ENCODE measurements around the gene PHLPP1.
"Not testable (repeated sequence)": the region's sequence is repeated elsewhere in the genome, so short reads cannot be mapped to it uniquely, and the experiment has no call there.

Gene PHLPP1

DNA sequence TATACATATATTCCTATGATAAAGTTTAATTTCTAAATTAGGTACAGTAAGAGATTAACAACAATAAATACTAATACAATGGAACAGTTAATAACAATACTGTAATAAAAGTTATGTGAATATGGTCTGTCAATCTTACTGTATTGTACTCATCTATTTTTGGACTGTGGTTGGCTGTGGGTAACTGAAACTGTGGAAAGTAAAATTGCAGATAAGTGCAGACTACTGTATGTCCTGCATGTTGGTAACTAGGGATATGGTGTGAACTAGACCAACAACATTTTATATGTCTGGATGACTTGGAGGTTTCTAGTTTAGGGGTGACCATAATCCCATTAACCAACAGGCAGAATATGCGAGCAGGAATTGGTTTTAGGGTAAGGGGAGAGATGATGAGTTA lies 23.3 kb downstream of the PHLPP1 start:
- no peak for DNase-seq (ENCODE audit: low read depth, low spot score)
- no peak overlapping the region for H3K4me3 ChIP-seq (ENCODE audit: low read length)

DNA sequence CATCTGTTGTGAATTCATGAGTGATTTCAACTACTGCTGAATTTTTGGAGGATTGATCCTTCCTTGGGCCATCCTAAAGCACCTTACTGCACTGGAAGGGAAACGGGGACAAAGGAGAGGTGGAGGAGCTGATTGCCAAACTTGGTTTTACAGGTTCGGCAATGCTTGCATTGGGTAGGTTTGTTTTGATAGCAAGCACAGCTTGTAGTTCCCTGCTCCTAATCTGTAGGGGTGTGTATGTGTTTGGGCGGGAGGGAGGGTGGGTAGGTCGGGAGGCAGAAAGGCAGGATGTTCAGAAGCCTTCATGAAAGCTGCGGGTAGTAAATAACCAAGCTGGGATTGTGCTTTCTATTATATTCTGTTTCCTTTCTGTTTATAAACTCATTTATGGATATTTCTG lies 24.6 kb downstream of the PHLPP1 start:
- no peak for DNase-seq (ENCODE audit: low read depth, low spot score)
- no peak overlapping the region for H3K4me3 ChIP-seq (ENCODE audit: low read length)

DNA sequence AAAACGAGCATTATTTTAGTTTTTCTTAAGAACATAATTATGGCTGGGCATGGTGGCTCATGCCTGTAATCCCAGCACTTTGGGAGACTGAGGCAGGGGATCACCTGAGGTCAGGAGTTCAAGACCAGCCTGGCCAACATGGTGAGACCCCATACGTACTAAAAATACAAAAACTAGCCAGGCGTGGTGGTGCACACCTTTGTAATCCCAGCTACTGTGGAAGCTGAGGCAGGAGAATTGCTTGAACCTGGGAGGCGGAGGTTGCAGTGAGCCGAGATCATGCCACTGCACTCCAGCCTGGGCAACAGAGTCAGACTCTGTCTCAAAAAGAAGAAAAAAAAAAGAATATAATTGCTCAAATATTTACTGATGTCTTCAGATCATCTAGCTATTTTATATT lies 25.3 kb downstream of the PHLPP1 start:
- H3K4me3 ChIP-seq (ENCODE audit: low read length); DNase-seq (ENCODE audit: low read depth, low spot score): not testable (repeated sequence)

DNA sequence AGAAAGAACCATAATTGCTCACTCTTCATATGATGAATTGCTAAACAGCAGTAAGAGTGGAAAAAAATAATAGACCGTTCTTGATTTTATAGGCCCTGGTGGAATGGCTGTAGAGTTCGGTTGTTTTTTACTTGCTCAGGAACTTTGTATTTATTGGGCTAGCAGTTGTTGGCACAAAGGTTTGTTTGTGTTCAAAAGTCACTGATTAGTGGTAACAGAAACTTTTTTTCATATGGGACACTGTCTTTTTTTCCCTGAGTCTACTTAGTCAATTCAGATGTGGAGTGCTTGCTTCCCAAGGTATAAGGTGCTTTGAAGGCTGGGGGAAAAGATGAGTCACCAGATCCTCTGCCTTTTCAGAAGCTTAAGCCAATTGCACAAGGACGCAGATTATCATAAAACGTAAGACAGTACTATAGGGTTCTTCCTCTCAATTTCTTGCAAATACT lies 25.8 kb downstream of the PHLPP1 start:
- DNase-seq (ENCODE audit: low read depth, low spot score): no peak
- H3K4me3 ChIP-seq (ENCODE audit: low read length): no peak overlapping the region

DNA sequence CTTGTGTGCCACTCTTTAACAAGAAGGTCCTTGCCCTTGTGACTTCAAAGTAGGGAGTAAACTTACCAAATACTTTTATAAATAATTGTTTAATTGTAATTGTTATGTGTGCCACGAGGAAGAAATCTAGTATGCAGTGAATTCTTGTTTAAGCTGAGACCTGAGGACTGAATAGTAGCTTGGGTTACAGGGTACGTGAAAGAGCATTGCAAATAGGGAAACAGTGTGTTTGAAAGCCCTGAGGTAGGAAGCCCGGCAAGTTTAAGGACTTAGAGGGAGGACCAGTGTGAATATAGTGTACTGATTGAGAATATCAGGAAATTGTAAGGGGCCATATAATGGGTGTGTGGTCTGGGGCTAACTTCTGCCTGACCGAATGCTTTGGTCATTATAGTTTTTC lies 26.2 kb downstream of the PHLPP1 start:
- H3K4me3 ChIP-seq (ENCODE audit: low read length): no peak overlapping the region
- no peak for DNase-seq (ENCODE audit: low read depth, low spot score)

DNA sequence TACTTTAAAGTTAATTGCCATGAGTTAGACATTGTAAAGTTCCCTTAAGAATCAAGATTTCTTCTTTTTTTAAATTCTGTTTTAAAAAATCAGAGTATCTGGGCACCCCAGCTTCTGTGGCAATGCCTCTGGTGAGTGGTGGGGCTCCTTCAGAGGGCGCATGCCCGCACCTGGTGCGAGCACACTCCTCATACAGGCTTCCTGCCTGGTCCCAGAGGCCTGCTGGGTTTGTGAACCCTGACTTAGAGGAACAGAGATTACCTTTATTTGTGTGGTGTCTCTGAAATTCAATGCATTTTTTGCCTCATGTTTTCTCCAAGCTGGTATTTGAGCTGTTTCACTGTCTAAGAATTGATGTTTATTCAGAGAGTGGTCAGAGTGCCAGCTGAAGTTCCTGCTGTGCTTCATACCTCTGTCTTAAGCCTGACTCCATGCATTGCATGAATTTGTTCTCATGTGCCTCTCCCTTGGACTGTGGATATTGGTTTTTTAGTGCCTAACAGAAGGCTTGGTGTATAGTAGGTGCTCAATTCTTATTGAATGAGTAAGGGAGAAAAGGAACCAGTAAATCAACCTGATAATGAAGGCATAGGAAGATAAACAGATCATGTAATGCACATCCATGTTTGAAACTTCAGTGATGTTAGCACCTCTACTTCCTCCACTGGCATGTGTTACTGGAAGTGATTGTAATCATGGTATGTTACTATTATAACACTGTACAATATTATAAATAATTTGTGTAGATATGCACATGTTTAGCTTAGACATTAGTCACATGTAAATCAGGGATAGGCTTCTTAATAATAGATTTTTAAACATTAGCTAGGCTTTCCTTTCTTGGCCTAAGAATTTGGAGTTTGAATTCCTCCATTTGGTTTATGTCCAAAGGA lies 29.0 kb downstream of the PHLPP1 start:
- DNase-seq (ENCODE audit: low read depth, low spot score): no peak
- no peak overlapping the region for H3K4me3 ChIP-seq (ENCODE audit: low read length)

DNA sequence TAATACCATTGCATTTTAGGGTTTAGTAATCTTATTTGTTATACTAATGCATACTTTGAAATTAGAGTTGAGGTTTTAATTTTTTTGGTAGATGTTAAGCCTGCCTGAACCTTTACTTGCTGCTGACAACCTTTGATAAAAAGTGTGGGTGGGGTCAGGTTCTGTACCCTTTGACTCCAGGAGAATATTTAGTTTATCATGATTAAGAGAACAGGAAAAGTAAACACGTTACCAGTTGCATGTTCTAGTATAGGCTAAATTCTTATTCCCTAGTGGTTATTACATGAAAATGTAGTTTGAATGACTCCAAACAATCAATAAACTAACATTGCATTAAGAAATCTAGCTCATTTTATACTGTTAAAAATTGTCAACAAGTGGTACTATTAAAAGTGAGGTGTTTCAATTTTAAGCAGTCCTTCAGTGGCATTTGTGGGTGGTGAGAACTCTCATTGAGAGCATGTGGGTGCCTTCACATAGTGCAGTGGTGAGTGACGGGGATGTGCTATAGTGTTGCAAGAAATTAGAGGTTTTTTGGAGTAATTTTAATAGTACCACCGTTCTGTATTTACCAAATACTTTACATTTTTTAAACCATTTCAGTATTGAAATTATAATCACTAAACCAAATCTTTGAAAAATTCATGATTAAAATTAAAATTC lies 29.9 kb downstream of the PHLPP1 start:
- DNase-seq (ENCODE audit: low read depth, low spot score): no peak
- no peak overlapping the region for H3K4me3 ChIP-seq (ENCODE audit: low read length)

DNA sequence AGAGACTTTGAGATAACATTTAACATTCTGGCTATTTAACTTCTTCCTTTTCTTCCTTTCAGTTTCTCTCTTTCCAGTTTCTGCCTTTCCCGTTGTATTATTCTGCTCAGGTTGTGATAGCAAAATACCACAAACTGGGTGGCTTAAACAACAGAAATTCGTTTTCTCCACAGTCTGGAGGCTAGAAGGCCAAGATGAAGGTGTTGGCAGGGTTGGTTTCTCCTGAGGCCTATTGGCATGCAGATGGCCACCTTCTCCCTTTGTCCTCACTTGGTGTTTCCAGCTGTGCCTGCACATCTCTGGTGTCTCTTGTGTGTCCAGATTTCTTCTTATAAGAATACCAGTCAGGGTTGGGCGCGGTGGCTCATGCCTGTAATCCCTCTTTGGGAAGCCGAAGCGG lies 34.0 kb downstream of the PHLPP1 start:
- H3K4me3 ChIP-seq (ENCODE audit: low read length): no peak overlapping the region
- no peak for DNase-seq (ENCODE audit: low read depth, low spot score)

DNA sequence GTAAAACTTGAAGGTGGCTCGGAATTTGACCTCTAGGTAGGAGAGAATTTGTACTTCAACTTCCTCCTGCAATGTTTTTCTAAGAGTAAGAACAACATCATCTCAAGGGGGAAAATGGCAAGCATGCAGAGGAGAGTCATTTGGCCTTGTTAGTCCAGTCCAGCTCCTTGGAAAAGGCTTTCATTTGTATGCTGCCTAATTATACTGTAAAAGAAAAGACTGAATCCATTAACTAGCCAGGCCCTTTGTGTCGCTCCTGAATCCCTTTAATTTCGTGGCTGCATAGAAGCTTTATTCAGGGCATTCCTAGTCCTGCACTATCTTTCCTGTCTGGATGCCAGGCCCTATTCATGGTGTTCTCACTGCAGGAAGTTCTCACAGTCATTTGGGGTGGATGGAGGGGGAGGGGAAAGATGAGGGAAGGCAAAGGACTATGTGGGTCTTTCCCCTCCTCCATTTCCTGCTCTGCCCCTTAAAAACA lies 36.0 kb downstream of the PHLPP1 start:
- H3K4me3 ChIP-seq (ENCODE audit: low read length): no peak overlapping the region
- DNase-seq (ENCODE audit: low read depth, low spot score): peak; percentile 39

DNA sequence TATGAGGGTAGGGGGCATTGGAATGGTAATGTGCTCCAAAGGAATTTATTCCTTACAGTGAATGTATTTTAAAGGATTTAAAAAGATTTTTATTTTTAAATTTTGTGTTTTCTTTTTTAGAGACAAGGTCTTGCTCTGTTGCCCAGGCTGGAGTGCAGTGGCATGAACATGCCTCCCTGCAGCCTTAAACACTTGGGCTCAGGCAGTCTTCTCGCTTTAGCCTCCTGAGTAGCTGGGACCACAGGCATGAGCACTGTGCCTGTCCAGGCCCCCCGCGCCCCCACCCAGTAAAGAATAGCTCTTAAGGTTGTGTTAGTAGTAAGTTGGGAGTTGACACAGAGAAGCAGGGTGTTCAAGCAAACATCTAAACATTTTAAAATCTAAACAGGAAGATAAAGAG lies 36.6 kb downstream of the PHLPP1 start:
- DNase-seq (ENCODE audit: low read depth, low spot score): no peak
- no peak overlapping the region for H3K4me3 ChIP-seq (ENCODE audit: low read length)

DNA sequence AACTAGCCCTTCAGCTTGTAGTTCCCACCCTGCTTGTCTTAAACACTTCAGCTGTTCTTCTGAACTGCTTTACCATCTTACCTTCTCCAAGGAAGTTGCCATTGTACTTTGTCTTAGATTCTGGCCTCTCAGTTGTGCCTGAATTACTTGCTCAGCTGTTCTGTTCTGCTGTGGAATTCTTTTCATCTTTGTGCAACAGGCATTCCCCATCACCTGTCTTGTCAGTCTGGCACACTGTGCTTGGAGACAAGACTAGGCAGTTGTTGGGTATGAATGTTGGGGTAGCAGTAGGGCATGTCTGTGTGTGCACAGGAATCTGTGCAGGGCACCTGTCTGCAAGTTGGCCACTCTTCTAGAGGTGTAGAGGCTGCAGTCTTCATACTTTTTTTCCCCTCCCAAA lies 38.7 kb downstream of the PHLPP1 start:
- no peak overlapping the region for H3K4me3 ChIP-seq (ENCODE audit: low read length)
- DNase-seq (ENCODE audit: low read depth, low spot score): no peak

DNA sequence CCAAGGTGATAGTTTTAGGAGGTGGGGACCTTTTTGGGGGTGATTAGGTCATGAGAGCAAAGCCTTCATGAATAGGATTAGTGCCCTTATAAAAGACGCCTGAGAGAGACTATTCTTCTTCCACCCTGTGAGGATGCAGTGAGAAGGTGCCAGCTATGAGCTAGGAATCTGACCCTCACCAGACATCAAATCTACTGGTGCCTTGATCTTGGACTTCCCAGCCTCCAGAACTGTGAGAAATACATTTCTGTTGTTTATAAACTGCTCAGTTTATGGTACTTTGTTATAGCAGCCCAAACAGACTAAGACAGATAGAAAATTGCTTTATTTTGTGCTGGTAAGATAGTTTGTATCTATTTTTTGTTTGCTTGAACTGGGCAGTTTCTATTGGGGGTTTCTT lies 40.1 kb downstream of the PHLPP1 start:
- DNase-seq (ENCODE audit: low read depth, low spot score): no peak
- H3K4me3 ChIP-seq (ENCODE audit: low read length): no peak overlapping the region

DNA sequence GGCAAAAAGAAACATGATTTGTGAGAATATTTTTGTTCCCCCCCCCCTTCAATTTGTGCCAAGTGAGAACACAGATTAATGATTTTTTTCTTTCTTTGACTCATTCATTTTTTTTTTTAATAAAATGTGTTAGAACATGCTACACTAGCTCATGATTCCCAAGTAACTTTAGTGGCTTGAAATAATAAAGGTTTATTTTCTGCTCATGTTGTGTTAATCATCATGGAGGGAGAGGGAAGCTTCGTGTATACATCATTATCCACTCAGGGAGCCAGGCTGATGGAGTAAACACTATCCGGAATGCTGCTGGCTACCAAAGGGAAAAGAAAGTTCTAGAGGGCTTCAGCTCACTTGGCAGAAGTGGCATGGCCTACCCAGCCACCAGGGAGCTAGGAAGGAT lies 40.6 kb downstream of the PHLPP1 start:
- no peak overlapping the region for H3K4me3 ChIP-seq (ENCODE audit: low read length)
- DNase-seq (ENCODE audit: low read depth, low spot score): no peak

DNA sequence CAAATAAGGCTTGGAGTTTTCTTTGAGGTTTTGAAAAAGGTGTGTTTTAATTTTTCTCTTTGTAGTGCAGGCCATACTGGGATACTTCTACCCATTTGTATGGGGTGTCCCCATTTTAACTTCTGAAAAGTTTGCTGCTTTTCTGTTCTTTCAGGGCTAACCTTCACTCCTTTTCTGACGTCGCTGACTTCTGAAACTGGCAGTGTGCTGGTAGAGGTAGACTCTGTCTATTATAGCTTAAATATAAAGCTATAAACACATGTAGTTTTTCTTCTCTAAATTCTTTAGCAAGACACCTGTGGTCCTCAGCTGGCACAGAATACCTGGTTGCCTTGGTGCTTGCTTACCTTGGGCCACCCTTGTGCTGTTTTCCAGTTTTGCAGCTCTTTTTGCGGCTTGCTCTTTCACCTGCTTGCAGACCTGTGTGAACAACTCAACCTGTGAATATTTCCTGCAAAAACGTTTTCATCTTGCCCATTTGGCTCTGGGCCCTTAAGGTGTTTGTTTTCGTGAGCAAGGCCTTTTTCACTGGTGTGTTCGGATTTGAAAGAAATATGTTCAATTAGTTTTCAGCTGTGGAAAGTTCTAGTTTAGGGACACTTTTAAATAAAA lies 42.2 kb downstream of the PHLPP1 start:
- no peak overlapping the region for H3K4me3 ChIP-seq (ENCODE audit: low read length)
- no peak for DNase-seq (ENCODE audit: low read depth, low spot score)

DNA sequence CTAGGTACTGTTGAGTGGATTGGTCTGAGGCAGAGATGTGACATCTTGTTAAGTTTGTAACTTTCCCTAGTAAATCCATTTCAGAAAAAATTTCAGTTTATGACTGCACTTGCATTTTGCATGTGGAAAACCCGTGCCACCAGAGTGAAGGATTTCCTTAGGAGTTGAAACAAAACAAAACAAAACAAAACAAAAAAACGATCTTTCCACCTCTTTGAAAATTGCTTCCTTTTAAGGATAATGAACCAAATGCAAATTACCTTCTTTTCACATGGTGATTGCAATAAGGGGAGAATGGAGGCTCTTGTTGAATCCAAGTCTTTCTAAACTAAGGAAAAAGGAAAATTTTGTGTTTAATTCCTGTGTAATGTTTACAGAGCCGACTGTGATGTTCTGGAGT lies 43.2 kb downstream of the PHLPP1 start:
- no peak for DNase-seq (ENCODE audit: low read depth, low spot score)
- no peak overlapping the region for H3K4me3 ChIP-seq (ENCODE audit: low read length)

DNA sequence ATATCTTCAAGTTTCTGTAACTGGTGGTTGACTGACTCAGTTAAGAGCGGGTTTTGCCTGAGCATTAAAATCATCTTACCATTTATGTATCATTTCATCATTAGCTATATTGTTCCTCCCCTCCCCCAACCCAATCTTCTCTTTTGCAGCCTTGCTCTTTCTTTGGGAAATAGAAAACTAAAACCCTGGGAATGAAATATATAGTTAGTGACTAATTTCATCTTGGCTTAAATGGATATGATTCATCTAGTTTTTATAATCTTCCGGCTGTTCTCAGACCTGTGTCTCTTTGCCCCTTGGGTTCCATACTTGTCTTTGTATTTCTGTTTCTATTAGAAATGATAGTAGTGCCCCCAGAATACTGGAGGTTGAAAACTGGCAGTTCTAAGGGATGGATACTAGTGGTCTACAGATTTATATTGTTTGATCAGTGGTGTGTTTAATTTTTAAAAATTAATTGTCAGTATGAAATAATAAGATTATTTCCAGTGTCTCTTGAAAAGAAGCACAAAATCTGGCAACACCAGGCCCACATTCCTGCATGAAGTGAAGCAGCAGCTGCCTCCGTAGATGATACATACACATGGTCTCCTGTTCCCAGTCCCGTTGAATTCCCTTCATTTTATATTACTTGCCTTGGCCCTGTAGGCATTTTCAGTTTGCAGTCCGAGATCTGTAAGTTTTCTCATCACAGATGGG lies 44.5 kb downstream of the PHLPP1 start:
- H3K4me3 ChIP-seq (ENCODE audit: low read length): no peak overlapping the region
- no peak for DNase-seq (ENCODE audit: low read depth, low spot score)

DNA sequence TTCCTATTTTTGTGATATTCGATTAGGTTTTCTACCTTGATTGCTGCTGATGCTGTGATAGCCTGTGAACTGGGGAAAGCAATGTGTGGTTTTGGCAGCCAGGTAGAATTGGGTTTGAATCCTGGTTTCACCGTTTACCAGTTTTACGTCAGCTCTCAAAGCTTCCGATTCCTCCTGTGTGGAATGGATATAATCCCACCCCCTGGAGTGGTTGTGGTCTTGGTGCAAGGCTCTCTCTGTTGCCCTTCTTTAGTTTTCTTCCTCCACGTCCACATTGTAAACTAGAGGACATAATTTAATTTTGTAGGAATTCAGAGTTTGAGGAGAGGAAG lies 45.0 kb downstream of the PHLPP1 start:
- no peak overlapping the region for H3K4me3 ChIP-seq (ENCODE audit: low read length)
- DNase-seq (ENCODE audit: low read depth, low spot score): no peak

DNA sequence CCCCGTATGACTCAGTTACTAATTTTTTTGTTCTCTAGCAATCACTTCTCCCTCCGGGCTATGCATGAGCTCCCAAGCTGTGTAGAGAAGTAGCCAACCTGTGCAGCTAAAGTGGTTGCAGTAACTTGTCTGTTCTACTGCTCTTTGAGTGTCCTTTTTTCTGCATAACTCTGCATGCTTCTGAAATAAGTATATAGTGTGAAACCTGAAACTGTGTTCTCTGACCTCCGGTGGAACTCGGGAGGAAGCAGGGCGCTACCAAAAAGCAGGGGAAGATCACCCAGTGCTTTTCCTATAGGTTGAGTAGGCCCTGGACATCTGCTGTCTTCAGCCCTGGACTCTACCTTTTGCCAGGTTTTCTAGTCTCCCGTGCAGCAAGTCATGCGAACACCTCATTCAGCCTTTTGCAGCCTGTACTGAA lies 47.8 kb downstream of the PHLPP1 start:
- H3K4me3 ChIP-seq (ENCODE audit: low read length): no peak overlapping the region
- DNase-seq (ENCODE audit: low read depth, low spot score): no peak

DNA sequence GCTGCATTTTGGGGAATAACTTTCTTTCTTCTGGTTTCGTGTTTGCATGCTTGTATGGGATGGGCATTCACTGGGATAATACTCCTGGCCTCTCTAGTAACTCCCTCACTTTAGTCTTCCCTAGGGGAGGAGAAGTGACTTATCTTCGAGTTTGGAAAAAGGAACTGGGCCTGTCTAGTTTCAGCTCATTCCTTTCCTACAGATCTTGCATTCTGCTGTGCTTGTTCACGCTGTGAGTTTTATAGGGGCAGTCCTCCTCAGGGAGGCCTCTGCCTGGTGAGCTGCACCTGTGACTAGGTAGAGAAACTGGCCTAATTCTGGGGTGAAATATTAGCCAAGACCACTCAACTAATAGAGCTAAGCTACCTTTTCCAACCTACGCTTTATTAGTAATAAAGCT lies 50.9 kb downstream of the PHLPP1 start:
- no peak overlapping the region for H3K4me3 ChIP-seq (ENCODE audit: low read length)
- no peak for DNase-seq (ENCODE audit: low read depth, low spot score)

DNA sequence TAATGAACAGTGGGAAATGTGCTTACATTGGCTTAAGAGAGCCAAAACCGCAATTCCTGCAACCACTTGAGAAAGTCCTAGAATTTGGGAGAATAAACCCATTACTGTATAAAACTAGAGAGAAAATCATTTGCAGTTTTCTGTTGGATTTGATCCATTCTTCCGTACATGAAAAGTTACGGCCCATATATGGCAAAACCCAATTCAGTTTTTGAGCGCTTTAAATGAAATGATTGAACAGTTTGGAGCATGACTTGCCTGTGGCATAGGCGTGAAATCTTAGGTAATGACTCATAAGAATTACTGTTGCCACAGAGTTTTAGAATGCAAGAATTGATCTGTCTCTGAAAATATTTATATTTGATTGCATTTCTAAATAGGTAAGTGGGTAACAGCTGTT lies 52.0 kb downstream of the PHLPP1 start:
- DNase-seq (ENCODE audit: low read depth, low spot score): no peak
- H3K4me3 ChIP-seq (ENCODE audit: low read length): no peak overlapping the region

Data from Jurkat, Clone E6-1 (cell line).